Measurements from ENCODE around the gene FOXF1. TPM values are rescaled to one million over a fixed set of nuclear protein-coding genes. Genes with fewer than 3 reads are reported as not detected.
A peak's percentile ranks its signal among the peaks of the same experiment; 100 is the strongest.

The FOXF1 gene
- total RNA-seq, 1 donor from 2014 or later, result 46.4 TPM

GRCh38 chr16:86513471-86514277, 3.3 kb downstream of the FOXF1 start:
- DNase-seq (no peak), ATAC-seq (no peak)
- Histone ChIP-seq H3K9me3 (no peaks in the 10 kb centered on the region), H3K4me3 (peak overlapping the region; percentile 62), H3K4me1 (peaks cover 8% of the 10 kb centered on the region), H3K27me3 (peaks cover 69% of the 10 kb centered on the region), H3K27ac (peak overlapping the region; percentile 86), H3K36me3 (peaks cover 4% of the 10 kb centered on the region)
- intact Hi-C loops (cut with DNase I), result loop anchor here (10.0 kb wide), 1 partner anchor 169 kb away; no protein-coding TSS in a partner anchor
- TF ChIP-seq CTCF (IDR thresholded peaks at IDR 0.05), result no peak

- Histone ChIP-seq H3K27ac (peak overlapping the region; percentile 86), H3K4me1 (peaks cover 3% of the 10 kb centered on the region), H3K36me3 (peaks cover 4% of the 10 kb centered on the region), H3K9me3 (no peaks in the 10 kb centered on the region), H3K27me3 (peaks cover 73% of the 10 kb centered on the region), H3K4me3 (peak overlapping the region; percentile 62)
- no peak for DNase-seq
- intact Hi-C loops (cut with DNase I), result loop anchor here (5.0 to 10.0 kb wide), 3 partner anchors 170 to 442 kb away; no protein-coding TSS in a partner anchor
- ATAC-seq, result no peak
- TF ChIP-seq CTCF (IDR thresholded peaks at IDR 0.05), result no peak
These were observed 4.4 kb downstream of the FOXF1 start for GRCh38 chr16:86514481-86515376.

DNA sequence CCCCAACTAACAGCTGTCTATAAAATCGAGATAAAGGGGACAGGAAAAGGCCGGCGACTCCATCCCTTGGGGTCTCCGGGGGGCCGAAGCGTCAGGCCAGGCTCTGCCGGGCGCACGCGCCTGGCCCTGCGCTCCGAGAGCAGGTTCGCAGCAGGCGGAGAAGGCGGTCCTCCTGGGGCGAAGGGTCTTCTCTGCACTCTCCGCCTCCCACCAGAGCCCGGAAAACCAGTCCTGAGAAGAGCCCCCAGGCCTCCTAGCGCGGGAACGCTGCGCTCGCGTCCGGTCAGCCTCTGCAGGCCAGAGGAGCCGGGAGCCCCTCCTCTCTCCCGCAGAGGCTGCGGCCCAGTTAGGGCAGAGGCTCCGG, 5.1 kb downstream of the FOXF1 start:
- peak overlapping the region; percentile 86 for H3K27ac ChIP-seq
- peak overlapping the region; percentile 62 for H3K4me3 ChIP-seq
- DNase-seq (no peak), ATAC-seq (no peak)
- H3K36me3 ChIP-seq, result peaks cover 4% of the 10 kb centered on the region
- H3K27me3 ChIP-seq, result peaks cover 73% of the 10 kb centered on the region
- TF ChIP-seq CTCF (IDR thresholded peaks at IDR 0.05), result no peak
- intact Hi-C loops (cut with DNase I), result loop anchor here (5.0 to 10.0 kb wide), 3 partner anchors 171 to 443 kb away; no protein-coding TSS in a partner anchor
- H3K4me1 ChIP-seq, result no peaks in the 10 kb centered on the region
- no peaks in the 10 kb centered on the region for H3K9me3 ChIP-seq

GRCh38 chr16:86515777-86516622, 5.7 kb downstream of the FOXF1 start:
- Histone ChIP-seq H3K9me3 (no peaks in the 10 kb centered on the region), H3K36me3 (peaks cover 4% of the 10 kb centered on the region), H3K27ac (peak overlapping the region; percentile 86), H3K27me3 (peaks cover 79% of the 10 kb centered on the region), H3K4me3 (peak overlapping the region; percentile 62), H3K4me1 (no peaks in the 10 kb centered on the region)
- intact Hi-C loops (cut with DNase I), result loop anchor here (5.0 to 10.0 kb wide), 3 partner anchors 171 to 444 kb away; no protein-coding TSS in a partner anchor
- DNase-seq (no peak), ATAC-seq (no peak)
- TF ChIP-seq CTCF (IDR thresholded peaks at IDR 0.05), result no peak

DNA sequence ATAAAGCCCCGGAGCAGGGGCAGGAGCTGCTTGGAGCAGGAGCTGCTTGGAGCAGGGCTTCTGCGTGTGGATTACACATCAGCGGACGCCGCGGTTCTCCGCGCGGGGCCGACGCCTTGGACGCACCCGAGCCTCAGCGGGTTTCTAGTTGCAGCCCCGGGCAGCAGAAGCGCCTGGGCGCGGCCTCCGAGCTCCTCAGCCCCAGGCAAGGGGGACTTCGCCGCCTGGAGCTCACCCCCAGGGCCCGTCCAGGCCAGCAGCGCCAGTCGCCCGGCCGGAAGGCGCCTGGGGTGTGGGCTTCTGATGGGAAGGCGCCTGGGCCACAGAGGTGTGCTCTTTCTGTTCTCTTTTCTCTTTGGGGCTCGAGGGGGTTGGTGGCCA, 6.3 kb downstream of the FOXF1 start:
- ATAC-seq (peak; percentile 1), DNase-seq (no peak)
- no peak for TF ChIP-seq CTCF (IDR thresholded peaks at IDR 0.05)
- H3K27ac ChIP-seq, result peak overlapping the region; percentile 86
- H3K9me3 ChIP-seq, result no peaks in the 10 kb centered on the region
- peaks cover 80% of the 10 kb centered on the region for H3K27me3 ChIP-seq
- intact Hi-C loops (cut with DNase I), result loop anchor here (5.0 to 10.0 kb wide), 3 partner anchors 172 to 444 kb away; no protein-coding TSS in a partner anchor
- H3K36me3 ChIP-seq, result peaks cover 4% of the 10 kb centered on the region
- peak overlapping the region; percentile 62 for H3K4me3 ChIP-seq
- H3K4me1 ChIP-seq, result no peaks in the 10 kb centered on the region

All from upper lobe of right lung (tissue), 1 donor.